ENCODE results near the gene GALT. TPM values are rescaled to one million over a fixed set of nuclear protein-coding genes. Genes with fewer than 3 reads are reported as not detected.

The GALT gene
- total and polyA plus RNA-seq, 2 of the 13 experiments (the other 11 are each of a cell fraction or from before 2014, with no cell fraction given), result 40.4 to 46.3 TPM

- TF ChIP-seq, protein P1, sequence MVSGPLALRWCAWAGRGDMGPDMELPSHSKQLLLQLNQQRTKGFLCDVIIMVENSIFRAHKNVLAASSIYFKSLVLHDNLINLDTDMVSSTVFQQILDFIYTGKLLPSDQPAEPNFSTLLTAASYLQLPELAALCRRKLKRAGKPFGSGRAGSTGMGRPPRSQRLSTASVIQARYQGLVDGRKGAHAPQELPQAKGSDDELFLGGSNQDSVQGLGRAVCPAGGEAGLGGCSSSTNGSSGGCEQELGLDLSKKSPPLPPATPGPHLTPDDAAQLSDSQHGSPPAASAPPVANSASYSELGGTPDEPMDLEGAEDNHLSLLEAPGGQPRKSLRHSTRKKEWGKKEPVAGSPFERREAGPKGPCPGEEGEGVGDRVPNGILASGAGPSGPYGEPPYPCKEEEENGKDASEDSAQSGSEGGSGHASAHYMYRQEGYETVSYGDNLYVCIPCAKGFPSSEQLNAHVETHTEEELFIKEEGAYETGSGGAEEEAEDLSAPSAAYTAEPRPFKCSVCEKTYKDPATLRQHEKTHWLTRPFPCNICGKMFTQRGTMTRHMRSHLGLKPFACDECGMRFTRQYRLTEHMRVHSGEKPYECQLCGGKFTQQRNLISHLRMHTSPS (CRISPR knock-in tag; IDR thresholded peaks at IDR 0.05; ENCODE audit: low read depth), result no peak
- TF ChIP-seq ZNF367 (CRISPR knock-in tag; IDR thresholded peaks at IDR 0.05; ENCODE audit: borderline replicate concordance), result no peak
- no peak for TF ChIP-seq CENPX (CRISPR knock-in tag; IDR thresholded peaks at IDR 0.05)
- no peak for TF ChIP-seq ZNF841 (CRISPR knock-in tag; IDR thresholded peaks at IDR 0.05; ENCODE audit: borderline replicate concordance)
- TF ChIP-seq PHF5A (CRISPR knock-in tag; IDR thresholded peaks at IDR 0.05; ENCODE audit: low read depth, unreplicated experiment), result no peak
- TF ChIP-seq ZNF326 (CRISPR knock-in tag; IDR thresholded peaks at IDR 0.05; ENCODE audit: borderline replicate concordance), result no peak
- no peak for TF ChIP-seq ZNF704 (CRISPR knock-in tag; IDR thresholded peaks at IDR 0.05; ENCODE audit: borderline replicate concordance)
- no peak for TF ChIP-seq KMT2A (CRISPR knock-in tag; IDR thresholded peaks at IDR 0.05)
- TF ChIP-seq, protein P2, sequence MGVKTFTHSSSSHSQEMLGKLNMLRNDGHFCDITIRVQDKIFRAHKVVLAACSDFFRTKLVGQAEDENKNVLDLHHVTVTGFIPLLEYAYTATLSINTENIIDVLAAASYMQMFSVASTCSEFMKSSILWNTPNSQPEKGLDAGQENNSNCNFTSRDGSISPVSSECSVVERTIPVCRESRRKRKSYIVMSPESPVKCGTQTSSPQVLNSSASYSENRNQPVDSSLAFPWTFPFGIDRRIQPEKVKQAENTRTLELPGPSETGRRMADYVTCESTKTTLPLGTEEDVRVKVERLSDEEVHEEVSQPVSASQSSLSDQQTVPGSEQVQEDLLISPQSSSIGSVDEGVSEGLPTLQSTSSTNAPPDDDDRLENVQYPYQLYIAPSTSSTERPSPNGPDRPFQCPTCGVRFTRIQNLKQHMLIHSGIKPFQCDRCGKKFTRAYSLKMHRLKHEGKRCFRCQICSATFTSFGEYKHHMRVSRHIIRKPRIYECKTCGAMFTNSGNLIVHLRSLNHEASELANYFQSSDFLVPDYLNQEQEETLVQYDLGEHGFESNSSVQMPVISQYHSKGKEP (CRISPR knock-in tag; IDR thresholded peaks at IDR 0.05), result no peak
- TF ChIP-seq USF2 (IDR thresholded peaks at IDR 0.05; ENCODE audit: low read depth, low read length), result no peak
- no peak for TF ChIP-seq USF2 (CRISPR knock-in tag; IDR thresholded peaks at IDR 0.05; ENCODE audit: borderline replicate concordance)
- TF ChIP-seq, protein P3, sequence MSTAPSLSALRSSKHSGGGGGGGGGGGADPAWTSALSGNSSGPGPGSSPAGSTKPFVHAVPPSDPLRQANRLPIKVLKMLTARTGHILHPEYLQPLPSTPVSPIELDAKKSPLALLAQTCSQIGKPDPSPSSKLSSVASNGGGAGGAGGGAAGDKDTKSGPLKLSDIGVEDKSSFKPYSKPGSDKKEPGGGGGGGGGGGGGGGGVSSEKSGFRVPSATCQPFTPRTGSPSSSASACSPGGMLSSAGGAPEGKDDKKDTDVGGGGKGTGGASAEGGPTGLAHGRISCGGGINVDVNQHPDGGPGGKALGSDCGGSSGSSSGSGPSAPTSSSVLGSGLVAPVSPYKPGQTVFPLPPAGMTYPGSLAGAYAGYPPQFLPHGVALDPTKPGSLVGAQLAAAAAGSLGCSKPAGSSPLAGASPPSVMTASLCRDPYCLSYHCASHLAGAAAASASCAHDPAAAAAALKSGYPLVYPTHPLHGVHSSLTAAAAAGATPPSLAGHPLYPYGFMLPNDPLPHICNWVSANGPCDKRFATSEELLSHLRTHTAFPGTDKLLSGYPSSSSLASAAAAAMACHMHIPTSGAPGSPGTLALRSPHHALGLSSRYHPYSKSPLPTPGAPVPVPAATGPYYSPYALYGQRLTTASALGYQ (CRISPR knock-in tag; IDR thresholded peaks at IDR 0.05), result no peak
- TF ChIP-seq ZNF20 (CRISPR knock-in tag; IDR thresholded peaks at IDR 0.05), result no peak
- no peak for TF ChIP-seq ZSCAN21 (CRISPR knock-in tag; IDR thresholded peaks at IDR 0.05; ENCODE audit: borderline replicate concordance)
These were observed 28.7 kb downstream of the GALT start (continued) for GRCh38 chr9:34675048-34675714.

Measured in HepG2 (cell line).